ENCODE results near the gene FEZF2.

FEZF2 gene

GRCh38 chr3:62332835-62333244 lies 40.5 kb downstream of the FEZF2 start:
- DNase-seq (ENCODE audit: low spot score) = no peak
- no peak overlapping the region for H3K4me3 Mint-ChIP-seq
- H3K36me3 Mint-ChIP-seq (ENCODE audit: low read depth) = no peaks in the 10 kb centered on the region
- H3K27ac Mint-ChIP-seq = no peak overlapping the region
- no peaks in the 10 kb centered on the region for H3K27me3 Mint-ChIP-seq (ENCODE audit: low read depth)
- H3K4me1 Mint-ChIP-seq (ENCODE audit: low read depth) = no peaks in the 10 kb centered on the region
- no peaks in the 10 kb centered on the region for H3K9me3 Mint-ChIP-seq

GRCh38 chr3:62332017-62332416 lies 41.3 kb downstream of the FEZF2 start:
- no peaks in the 10 kb centered on the region for H3K27me3 Mint-ChIP-seq (ENCODE audit: low read depth)
- no peaks in the 10 kb centered on the region for H3K4me1 Mint-ChIP-seq (ENCODE audit: low read depth)
- no peaks in the 10 kb centered on the region for H3K36me3 Mint-ChIP-seq (ENCODE audit: low read depth)
- H3K4me3 Mint-ChIP-seq = no peak overlapping the region
- no peak overlapping the region for H3K27ac Mint-ChIP-seq
- no peaks in the 10 kb centered on the region for H3K9me3 Mint-ChIP-seq
- no peak for DNase-seq (ENCODE audit: low spot score)

GRCh38 chr3:62329971-62330370 lies 43.4 kb downstream of the FEZF2 start:
- Mint-ChIP-seq H3K4me1 (ENCODE audit: low read depth) (no peaks in the 10 kb centered on the region), H3K27me3 (ENCODE audit: low read depth) (no peaks in the 10 kb centered on the region)

GRCh38 chr3:62325896-62326295 lies 47.5 kb downstream of the FEZF2 start:
- Mint-ChIP-seq H3K27me3 (ENCODE audit: low read depth) (no peaks in the 10 kb centered on the region), H3K36me3 (ENCODE audit: low read depth) (peaks cover 1% of the 10 kb centered on the region), H3K4me3 (no peak overlapping the region), H3K9me3 (peaks cover 1% of the 10 kb centered on the region), H3K4me1 (ENCODE audit: low read depth) (no peaks in the 10 kb centered on the region), H3K27ac (no peak overlapping the region)
- DNase-seq (ENCODE audit: low spot score) = no peak

More at GRCh38 chr3:62329971-62330370, 43.4 kb downstream of the FEZF2 start:
- H3K27ac Mint-ChIP-seq = no peak overlapping the region
- no peak for DNase-seq (ENCODE audit: low spot score)
- H3K9me3 Mint-ChIP-seq = no peaks in the 10 kb centered on the region
- H3K4me3 Mint-ChIP-seq = no peak overlapping the region
- H3K36me3 Mint-ChIP-seq (ENCODE audit: low read depth) = no peaks in the 10 kb centered on the region

- peaks cover 8% of the 10 kb centered on the region for H3K4me1 Mint-ChIP-seq (ENCODE audit: low read depth)
- no peak overlapping the region for H3K27ac Mint-ChIP-seq
- peaks cover 19% of the 10 kb centered on the region for H3K9me3 Mint-ChIP-seq
- DNase-seq (ENCODE audit: low spot score) = no peak
- peaks cover 6% of the 10 kb centered on the region for H3K27me3 Mint-ChIP-seq (ENCODE audit: low read depth)
- no peak overlapping the region for H3K4me3 Mint-ChIP-seq
- H3K36me3 Mint-ChIP-seq (ENCODE audit: low read depth) = peaks cover 14% of the 10 kb centered on the region
These were observed 50.1 kb downstream of the FEZF2 start for GRCh38 chr3:62323241-62323640.
